Measurements from ENCODE around the gene SLC9C2.

- TF ChIP-seq CTCF (IDR thresholded peaks at IDR 0.05; ENCODE audit: insufficient read depth, low read length, poor library complexity, severe bottlenecking) (no peak), EZH2phosphoT487 (conservative IDR thresholded peaks at IDR 0.05; ENCODE audit: low read length) (no peak)
Observed at GRCh38 chr1:173476665-173477285, 126.1 kb downstream of the SLC9C2 start.
